ENCODE data around the gene SPOCK3.

GRCh38 chr4:167230744-167231143, 3.5 kb downstream of the SPOCK3 start:
- TF ChIP-seq EZH2 (IDR thresholded peaks at IDR 0.05), result no peak
- TF ChIP-seq POLR2AphosphoS5 (IDR thresholded peaks at IDR 0.05; ENCODE audit: borderline replicate concordance, low read depth, low read length), result no peak
